GM21717 (cell line): ENCODE measurements around the gene DPP6.

Experiments
- ATAC-seq: cut with Tn5 transposase; IDR thresholded peaks from one replicate; pipeline ENCODE4 v1.9.1; 2021; ENCODE audit warnings: mild to moderate bottlenecking, moderate library complexity; ENCODE audit not compliant: unreplicated experiment

Gene DPP6

GRCh38 chr7:154332811-154333580, 280.8 kb downstream of the DPP6 start:
- ATAC-seq: no peak

- ATAC-seq: no peak
Measured at GRCh38 chr7:154336295-154336694, 284.1 kb downstream of the DPP6 start.

GRCh38 chr7:154338701-154339506, 286.7 kb downstream of the DPP6 start:
- no peak for ATAC-seq

GRCh38 chr7:154342971-154343633, 290.9 kb downstream of the DPP6 start:
- no peak for ATAC-seq

- ATAC-seq: no peak
Measured at GRCh38 chr7:154343778-154344412, 291.7 kb downstream of the DPP6 start.

- ATAC-seq: no peak
Measured at GRCh38 chr7:154345093-154345492, 292.9 kb downstream of the DPP6 start.

- ATAC-seq: no peak
Measured at GRCh38 chr7:154347700-154348266, 295.6 kb downstream of the DPP6 start.

GRCh38 chr7:154350892-154351291, 298.7 kb downstream of the DPP6 start:
- no peak for ATAC-seq

- no peak for ATAC-seq
Measured at GRCh38 chr7:154353355-154353767, 301.2 kb downstream of the DPP6 start.

GRCh38 chr7:154364170-154364569, 312.0 kb downstream of the DPP6 start:
- no peak for ATAC-seq

GRCh38 chr7:154371424-154371823, 319.2 kb downstream of the DPP6 start:
- ATAC-seq: no peak

- ATAC-seq: no peak
Measured at GRCh38 chr7:154372011-154372601, 319.9 kb downstream of the DPP6 start.

GRCh38 chr7:154373956-154374355, 321.8 kb downstream of the DPP6 start:
- no peak for ATAC-seq

- no peak for ATAC-seq
Measured at GRCh38 chr7:154375956-154376355, 323.8 kb downstream of the DPP6 start.

GRCh38 chr7:154380771-154381170, 328.6 kb downstream of the DPP6 start:
- no peak for ATAC-seq

GRCh38 chr7:154383045-154383444, 330.8 kb downstream of the DPP6 start:
- no peak for ATAC-seq

GRCh38 chr7:154385214-154385613, 333.0 kb downstream of the DPP6 start:
- ATAC-seq: no peak

GRCh38 chr7:154387252-154387651, 335.1 kb downstream of the DPP6 start:
- no peak for ATAC-seq

- ATAC-seq: no peak
Measured at GRCh38 chr7:154388412-154388811, 336.2 kb downstream of the DPP6 start.

- no peak for ATAC-seq
Measured at GRCh38 chr7:154388999-154389398, 336.8 kb downstream of the DPP6 start.
